Renal cortex interstitium (tissue), 15 donors: ENCODE results near the gene OR4D9. TPM values are rescaled to one million over a fixed set of nuclear protein-coding genes. Genes with fewer than 3 reads are reported as not detected.
"Not testable (repeated sequence)": the region's sequence is repeated elsewhere in the genome, so short reads cannot be mapped to it uniquely, and the experiment has no call there.

Experiments used
- DNase-seq, 11 donors: peaks; one replicate each; pipeline ENCODE4 v3.0.0-alpha.2; 2013; ENCODE audit warnings: low read depth in 9 of 11, low spot score in 4 of 11; ENCODE audit errors: extremely low read depth in 1 of 11
- long read RNA-seq, 16 experiments: transcript quantifications; one replicate each; lab custom pipeline, GENCODE V29; 2026
- polyA plus RNA-seq, 3 donors: library from polyadenylated mRNA; unstranded; fragments of 120-200 nt; gene quantifications; one replicate each; pipeline ENCODE4 v1.2.1, GENCODE V29; 2013; ENCODE audit not compliant: insufficient read length in 3 of 3

The OR4D9 gene
- under 1 TPM in 2 of 3 donors, not detected in 1; 0.06 to 0.09 TPM for polyA plus RNA-seq
- long read RNA-seq, donor 1, result 0 reads
- long read RNA-seq, donor 2, result 0 reads
- long read RNA-seq, donor 3, result 0 reads
- long read RNA-seq, donor 4, result 0 reads
- long read RNA-seq, donor 5, result 0 reads
- long read RNA-seq, donor 6, result 0 reads
- long read RNA-seq, donor 7, result 0 reads
- long read RNA-seq, donor 8, result 0 reads
- long read RNA-seq, donor 9, result 0 reads
- long read RNA-seq, donor 10, partial matches to known transcripts, result 0 of 1 reads
- long read RNA-seq, donor 10, other reads (novel, unspliced or antisense), result 0 of 1 reads
- long read RNA-seq, donor 11, result 0 reads
- long read RNA-seq, donor 12, result 0 reads
- long read RNA-seq, donor 13, result 0 reads
- long read RNA-seq, donor 14, result 0 reads
- long read RNA-seq, donor 15, result 0 reads
- long read RNA-seq, donor 16, result 0 reads

DNA sequence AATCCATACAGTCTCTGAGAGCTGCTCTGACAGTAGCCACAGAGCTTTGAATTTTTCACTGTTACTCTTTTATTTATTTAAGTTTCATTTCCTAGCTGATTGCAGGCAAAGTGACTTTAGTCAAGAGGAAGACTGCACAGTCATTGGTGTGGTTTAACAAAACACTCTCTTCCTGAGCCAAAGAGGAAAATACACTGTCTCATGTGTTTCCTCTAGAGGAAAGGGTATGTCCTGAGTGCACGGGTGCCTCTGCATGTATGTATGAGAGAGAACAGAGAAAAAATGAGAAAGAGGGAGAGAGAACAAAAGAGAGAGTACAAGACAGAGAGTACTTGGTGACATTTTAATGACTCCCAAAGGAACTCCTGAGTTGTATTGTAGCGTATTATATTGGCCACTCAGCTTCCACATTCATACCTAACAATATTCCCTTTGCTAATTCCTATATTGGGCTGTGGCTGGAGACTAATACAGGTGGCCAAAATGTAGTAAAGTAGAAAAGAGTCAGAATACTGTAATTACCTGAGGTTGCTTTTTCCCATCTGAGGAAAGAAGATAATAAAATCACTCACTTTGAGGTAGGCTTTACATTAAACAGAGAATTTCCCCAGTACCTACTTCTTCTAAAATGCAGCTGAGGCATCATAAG is at the start of gene OR4D9:
TSS of gene OR4D9 (plus strand) at position 599 of the 649 bp plus-strand sequence. CDS start 3,374 bp downstream, outside the sequence.
- DNase-seq, result peak in 1 of 11 donors; percentile 13

DNA sequence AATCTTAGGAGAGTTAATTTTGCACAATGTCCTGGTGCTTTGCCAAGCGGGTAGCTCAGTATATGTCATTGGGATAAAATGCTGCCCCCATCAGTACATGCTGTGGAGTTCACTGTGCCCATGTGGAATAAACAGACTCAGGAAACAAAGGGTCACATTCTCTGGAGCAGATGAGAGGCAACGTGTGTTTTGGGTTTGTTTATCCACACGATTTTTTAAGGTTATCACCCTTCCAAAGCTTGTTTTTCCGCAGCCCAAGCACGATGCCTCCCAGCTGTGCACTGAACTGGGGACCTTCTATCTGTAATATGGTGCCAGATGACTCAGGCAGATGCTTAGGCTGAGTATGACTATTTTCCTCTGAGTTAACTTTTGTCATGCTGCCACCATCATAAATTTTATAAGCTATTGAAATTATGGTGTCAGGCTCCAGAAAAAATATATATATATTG is 48.1 kb upstream of the OR4D9 start:
- peak in 6 of 11 donors; percentile 3 to 26 (median 14) for DNase-seq

DNA sequence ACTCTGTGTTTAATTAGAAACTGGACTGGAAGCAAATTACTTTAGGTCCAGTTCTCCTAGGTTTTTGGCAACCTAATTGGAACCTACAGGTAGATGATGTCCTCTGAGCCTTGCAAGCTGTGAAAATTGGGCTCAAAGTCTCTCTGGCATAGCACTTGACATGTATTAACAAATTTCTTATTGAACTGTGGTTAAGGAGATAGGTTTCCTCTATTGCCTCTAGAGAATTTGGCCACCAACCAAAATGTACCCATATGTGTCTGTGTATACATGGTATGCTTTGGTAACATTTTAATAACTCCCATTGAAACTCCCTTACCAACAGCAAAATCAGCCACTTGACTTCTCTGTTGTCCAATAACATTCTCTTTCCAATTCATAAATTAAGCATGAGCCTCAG is 38.3 kb upstream of the OR4D9 start, which contains the start of gene OR4D10:
TSS of gene OR4D10 (plus strand) at position 301 of the 400 bp plus-strand sequence. CDS start 4,115 bp downstream, outside the sequence.
- no peak for DNase-seq

DNA sequence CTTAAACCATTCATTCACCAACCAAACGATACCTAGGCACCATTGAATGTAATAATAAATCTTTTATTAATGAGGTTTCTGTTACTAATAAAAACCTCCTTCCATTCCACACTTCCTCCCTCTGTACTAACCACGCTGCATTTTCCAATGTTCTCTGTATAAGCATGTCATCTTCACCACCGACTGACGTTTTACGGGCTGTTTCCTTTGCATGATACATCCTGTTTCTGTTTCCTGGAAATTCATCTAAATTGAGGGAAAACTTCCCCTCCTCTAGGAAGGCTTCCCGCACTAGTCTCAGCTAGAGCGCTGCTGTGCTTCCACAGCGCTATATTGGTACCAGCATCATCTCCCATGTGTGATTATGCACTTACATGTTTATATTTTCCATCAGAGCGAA is 36.2 kb upstream of the OR4D9 start:
- no peak for DNase-seq

DNA sequence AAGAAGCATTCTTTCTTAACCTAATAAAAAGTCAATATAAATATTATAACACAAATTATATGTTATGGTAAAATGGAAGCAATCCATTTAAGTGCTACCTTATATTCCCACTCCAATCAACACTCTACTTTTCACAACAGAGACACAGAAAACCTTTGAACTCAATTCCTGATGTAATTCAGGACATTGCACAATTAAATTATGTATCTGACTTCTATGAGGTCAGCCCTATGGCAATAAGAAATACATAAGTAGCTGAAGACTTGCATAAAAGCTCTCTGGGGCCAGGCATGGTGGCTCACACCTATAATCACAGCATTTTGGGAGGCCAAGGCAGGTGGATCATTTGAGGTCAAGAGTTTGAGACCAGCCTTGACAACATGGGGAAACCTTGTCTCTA is 31.4 kb upstream of the OR4D9 start:
- no peak for DNase-seq

DNA sequence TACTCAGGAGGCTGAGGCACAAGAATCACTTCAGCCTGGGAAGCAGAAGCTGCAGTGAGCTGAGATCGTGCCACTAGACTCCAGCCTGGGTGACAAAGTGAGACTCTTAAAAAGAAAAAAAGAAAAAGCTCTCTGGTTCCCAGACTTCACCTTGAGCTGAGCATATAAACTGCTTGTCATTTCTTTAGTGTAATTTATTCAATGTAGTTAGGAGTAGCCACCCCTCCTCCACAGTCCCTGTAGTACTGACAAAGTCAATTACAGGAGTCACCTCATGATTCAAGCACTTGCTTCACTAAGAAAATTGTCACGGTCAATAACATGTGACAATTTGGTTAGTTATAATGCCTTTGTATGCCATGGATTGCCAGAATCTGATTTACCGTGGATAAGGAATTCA is 31.0 kb upstream of the OR4D9 start:
- no peak for DNase-seq

DNA sequence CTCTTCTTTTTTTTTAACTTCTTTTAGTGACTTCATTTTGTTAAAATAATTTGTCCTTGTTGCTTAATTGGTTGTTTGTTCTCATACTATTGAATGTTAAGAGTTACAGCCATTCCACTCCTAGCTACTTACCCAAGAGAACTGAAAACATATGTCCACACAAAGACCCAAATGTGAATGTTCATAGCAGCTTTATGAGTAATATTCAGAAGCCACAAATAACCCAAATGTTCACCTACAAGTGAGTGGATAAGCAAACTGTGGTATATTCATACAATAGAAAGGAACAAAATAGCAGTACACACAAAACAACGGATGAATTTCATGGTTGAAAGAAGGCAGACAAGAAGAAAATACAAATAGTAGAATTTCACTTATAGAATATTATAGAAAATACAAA is 9.4 kb upstream of the OR4D9 start:
- DNase-seq, result no peak

DNA sequence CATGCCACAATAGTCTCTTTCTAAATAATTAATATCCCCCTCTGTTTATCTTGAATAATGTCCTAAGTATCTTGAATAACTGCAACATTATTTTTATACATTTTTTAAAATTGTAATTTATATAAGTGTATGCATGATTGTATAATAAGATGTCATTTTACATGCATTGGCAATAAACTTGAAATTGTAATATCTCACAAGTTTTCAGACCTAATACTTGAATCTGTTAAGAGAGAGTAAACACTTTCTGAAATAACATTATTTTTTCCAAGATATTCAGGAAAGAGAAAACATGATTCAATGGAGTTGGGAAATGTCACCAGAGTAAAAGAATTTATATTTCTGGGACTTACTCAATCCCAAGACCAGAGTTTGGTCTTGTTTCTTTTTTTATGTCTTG is 8.1 kb upstream of the OR4D9 start, which contains the start of gene OR4D11:
TSS of gene OR4D11 (plus strand) at position 301 of the 400 bp plus-strand sequence. CDS start at position 301, 0 bp downstream.
- DNase-seq, result no peak

DNA sequence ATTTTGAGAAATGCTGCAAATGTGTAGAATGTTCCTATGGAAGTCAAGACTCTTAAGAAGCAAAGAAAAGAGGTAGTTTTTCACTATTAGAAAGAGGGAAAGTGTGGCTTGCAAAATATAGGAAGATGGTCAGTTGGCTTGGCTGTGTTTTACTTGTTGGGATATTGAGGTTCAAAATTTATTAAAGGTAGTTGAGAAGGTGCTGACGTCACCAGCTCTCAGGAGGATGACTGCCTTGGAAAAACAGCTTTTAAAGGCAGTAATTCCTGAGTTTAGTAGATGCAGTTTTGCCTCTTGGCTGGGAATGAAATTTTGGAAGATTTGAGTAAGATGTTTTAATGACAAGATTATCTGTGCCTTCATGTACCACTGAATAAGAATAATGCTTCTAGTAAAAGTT is 336 bp downstream of the OR4D9 start:
- DNase-seq, result no peak

DNA sequence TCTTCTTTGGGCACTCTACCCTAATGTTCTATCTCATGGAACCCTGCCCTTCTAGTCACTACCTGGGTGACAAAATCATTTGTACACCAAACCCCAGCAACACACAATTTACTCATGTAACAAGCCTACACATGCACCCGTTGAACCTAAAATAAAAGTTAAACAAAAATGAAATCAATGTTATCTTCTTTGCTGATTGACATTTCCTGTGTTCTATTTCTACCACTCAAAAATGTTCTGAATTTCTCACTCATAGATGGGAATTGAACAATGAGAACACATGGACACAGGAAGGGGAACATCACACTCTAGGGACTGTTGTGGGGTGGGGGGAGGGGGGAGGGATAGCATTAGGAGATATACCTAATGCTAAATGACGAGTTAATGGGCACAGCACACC is 8.8 kb downstream of the OR4D9 start:
- DNase-seq, result not testable (repeated sequence)

DNA sequence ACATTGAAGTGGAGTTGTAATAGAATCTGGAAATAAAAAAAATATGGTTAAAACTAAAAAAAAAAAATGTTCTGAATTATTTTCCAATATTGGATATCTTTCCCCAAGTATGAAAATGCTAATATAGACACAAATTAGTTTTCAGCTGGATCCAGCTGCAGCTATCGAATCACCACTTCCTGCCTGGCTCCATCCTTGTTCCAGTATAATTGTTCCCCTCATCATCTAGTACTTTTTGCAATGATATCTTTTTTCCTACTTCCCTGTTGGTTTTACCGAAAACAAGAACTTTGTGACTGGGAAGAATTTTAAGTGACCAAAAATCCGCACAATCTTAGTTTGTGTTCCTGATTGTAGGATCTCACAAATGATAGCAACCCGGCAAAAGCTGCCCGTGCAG is 9.4 kb downstream of the OR4D9 start:
- no peak for DNase-seq

DNA sequence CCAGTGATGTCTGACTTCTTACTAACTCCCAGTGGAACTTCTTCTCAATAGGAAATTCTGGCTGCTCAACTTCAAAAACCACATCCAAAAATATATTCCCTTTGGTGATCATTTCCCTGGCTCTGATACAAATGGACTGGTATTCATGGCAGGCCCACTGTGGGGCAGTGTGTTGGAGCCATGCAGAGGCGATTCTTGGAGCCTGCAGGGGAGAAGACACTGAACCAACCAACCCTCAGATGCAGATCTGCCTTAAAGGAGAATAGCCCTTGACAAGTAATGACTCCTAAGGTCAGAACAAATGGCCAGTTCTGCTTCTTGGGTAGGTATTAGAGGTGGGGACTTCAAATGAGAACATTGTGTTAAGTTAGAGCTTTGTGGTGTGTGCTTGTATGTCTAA is 12.2 kb downstream of the OR4D9 start:
- DNase-seq, result no peak

DNA sequence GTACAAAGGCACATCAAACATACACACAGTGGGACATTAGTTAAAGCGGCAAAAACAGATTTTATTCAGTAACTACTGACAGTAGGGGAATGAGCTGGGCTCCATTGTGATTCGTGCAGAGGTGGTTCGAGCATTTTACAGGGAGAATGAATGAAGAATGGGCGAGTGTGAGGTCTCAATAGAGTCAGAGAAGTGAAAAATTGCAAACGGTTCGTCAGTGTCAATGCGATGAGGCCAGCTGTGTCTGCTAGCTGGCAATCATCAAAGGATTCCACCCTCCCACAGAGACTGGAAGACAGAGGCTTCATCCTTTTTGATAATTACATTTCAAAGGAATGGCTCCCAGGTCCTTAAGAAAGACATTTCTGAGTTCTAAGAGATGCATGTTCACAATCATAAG is 17.4 kb downstream of the OR4D9 start:
- no peak for DNase-seq

DNA sequence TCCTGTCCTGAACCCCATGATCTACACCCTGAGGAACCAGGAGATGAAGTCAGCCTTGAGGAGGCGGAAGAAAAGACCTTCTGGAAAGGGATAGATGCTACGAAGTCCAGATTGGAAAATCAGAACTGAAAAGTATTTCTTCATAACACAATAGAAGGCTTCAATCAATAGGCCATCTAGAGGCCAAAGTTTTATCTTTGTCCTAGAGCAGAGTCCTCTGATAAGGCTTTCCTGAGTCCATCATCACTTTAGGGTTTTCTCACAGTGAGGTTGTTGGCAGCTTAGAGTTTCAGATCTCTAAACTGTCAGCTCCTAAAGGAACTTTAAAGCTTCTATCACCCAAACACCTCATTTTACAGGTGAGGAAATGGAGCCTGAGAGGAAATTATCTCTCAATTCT is 21.3 kb downstream of the OR4D9 start:
- no peak for DNase-seq

DNA sequence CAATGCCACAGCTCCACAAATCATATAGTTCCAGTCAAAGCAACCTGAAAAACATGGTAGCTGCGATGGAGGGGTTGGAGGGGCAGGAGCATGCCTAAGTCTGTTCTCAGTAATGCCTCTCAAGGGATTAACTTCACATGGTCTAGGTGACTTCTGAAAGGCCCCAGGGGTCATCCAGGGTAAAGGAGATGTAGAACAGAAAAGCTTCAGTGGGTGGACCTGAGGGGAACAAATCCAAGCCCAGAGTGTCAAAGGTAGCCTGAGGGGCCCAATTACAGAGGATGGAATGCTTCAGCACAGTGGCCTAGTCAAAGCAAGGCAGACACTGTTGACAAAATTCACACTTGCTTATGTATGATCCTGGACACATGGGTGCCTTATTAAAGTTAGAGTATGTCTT is 23.3 kb downstream of the OR4D9 start:
- no peak for DNase-seq

DNA sequence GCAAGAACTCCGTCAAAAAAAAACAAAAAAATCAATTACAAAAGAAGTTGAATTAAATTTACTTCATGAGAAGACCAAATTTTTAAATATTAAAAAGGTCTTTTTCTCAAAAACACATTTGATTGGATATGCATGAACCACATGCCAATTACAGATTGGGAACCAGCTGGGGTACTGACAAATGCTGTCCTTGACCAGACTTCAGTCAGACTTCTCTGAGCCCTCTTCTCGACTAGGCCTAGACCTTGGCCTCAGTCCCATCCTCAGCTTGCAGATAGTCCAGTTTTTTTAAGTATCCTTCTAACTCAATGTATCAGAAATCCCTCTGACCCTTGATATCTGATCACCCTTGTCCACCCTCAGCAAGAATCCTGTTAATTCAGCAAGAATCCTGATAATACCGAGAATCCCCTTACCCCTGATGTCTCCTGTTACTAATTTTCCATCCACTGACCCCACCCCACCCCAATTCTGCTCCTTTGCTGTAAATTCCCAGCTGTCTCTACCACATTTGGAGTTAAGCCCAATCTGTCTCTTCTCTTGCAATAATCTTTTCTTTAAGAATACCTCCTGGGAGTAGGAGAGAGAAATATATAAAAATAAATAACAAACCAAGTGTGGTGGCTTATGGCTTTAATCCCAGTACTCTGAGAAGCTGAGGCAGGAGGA is 30.9 kb downstream of the OR4D9 start:
- DNase-seq, result no peak

DNA sequence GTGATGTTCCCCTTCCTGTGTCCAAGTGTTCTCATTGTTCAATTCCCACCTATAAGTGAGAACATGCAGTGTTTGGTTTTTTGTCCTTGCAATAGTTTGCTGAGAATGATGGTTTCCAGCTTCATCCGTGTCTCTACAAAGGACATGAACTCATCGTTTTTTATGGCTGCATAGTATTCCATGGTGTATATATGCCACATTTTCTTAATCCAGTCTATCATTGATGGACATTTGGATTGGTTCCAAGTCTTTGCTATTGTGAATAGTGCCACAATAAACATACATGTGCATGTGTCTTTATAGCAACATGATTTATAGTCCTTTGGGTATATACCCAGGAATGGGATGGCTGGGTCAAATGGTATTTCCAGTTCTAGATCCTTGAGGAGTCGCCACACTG is 32.4 kb downstream of the OR4D9 start:
- not testable (repeated sequence) for DNase-seq

DNA sequence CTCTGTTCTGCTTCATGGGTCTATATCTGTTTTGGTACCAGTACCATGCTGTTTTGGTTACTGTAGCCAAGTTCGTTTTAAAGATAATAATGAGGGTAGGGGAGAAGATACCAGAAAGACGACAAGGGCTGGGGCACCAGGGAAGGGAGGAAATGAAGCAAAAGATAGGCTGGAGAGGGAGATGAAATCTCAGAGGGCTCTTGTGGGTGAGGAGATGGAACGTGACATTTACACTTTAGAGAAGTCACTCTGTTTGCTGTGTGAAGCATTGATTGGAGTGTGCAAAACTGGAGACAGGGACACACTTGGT is 33.5 kb downstream of the OR4D9 start:
- no peak for DNase-seq

DNA sequence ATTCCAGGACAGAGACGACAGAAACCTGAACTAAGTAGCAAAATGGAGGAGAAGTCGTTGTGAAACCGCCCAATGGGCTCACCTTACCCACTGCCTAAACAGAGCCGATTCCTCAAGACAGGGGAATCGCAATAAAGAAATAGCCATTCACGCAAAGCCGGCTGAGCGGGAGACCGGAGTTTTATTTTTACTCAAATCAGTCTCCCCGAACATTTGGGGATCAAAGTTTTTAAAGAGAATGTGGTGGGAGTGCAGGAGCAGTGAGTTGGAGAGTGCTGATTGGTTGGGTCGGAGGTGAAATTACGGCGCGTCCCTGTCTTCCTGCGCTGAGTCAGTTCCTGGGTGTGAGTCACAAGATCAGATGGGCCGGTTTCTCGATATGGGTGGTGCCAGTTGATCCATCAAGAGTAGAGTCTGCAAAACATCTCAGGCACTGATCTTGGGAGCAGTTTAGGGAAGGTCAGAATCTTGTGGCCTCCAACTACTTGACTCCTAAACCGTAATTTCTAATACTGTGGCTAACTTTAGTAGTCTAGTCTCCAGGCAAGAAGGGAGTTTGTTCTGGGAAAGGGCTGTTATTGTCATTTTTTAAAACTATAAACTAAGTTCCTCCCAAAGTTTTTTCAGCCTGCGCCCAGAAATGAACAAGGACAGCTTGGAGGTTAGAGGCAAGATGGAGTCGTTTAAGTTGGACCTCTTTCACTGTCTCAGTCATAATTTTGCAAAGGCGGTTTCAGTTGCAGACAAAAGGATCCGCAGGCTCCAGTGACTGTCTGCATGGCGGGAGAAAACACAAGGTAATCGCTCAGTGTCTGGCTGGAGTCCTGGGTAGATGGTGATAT is 34.1 kb downstream of the OR4D9 start:
- no peak for DNase-seq
